GM12878 (cell line): ENCODE results near the gene PRKACG. TPM values are rescaled to one million over a fixed set of nuclear protein-coding genes. Genes with fewer than 3 reads are reported as not detected.

Experiments
- ATAC-seq: fragments of 200-7000 bp; cut with Tn5 transposase; 3 replicates; pipeline ENCODE4 v1.9.1; 2020; ENCODE audit warnings: mild to moderate bottlenecking, moderate library complexity
- BruUV-seq: library from RNA; stranded (reverse); fragments of 400-500 nt; replicated peaks from 2 replicates; lab custom pipeline; 2021; lab: Mats Ljungman, UMichigan
- CTCF ChIA-PET: fragments of 300-600 bp; sonication (Branson Sonifier 250); formaldehyde crosslinking; extraction: SDS; loops from one replicate; lab custom pipeline; 2021; ENCODE audit warnings: inconsistent platforms; lab: Yijun Ruan, JAX
- POLR2A ChIA-PET: fragments of 350-600 bp; formaldehyde crosslinking; extraction: SDS; loops from one replicate; lab custom pipeline; 2021; ENCODE audit warnings: inconsistent platforms; lab: Charles Lee
- RAD21 ChIA-PET: fragments of 300-600 bp; sonication (Branson Sonifier 250); formaldehyde crosslinking; loops from one replicate; lab custom pipeline; 2023; ENCODE audit warnings: antibody characterized with exemption; ENCODE audit not compliant: unreplicated experiment; lab: Charles Lee
- SMC1A ChIA-PET: fragments of 300-600 bp; sonication (Branson Sonifier 250); formaldehyde crosslinking; loops from one replicate; lab custom pipeline; 2023; ENCODE audit not compliant: unreplicated experiment, uncharacterized antibody; lab: Charles Lee
- DNase-seq: peaks from one replicate; pipeline ENCODE4 v3.0.0-alpha.2; 2011; ENCODE audit warnings: low read depth, low spot score
- FAIRE-seq: peaks from 3 replicates; lab custom pipeline; 2011; peaks lifted over from hg19 to GRCh38; lab: Jason Lieb, UNC
- H2AFZ ChIP-seq: 2 replicates; pipeline ENCODE4 v1.6.0; 2011; ENCODE audit warnings: low read depth, low read length, control low read depth; ENCODE audit not compliant: control insufficient read depth
- H3K27ac ChIP-seq: 2 replicates; pipeline ENCODE4 v1.5.1; 2011; ENCODE audit warnings: control low read depth; ENCODE audit not compliant: control insufficient read depth, insufficient read depth
- H3K27me3 ChIP-seq, 2 experiments: replicated peaks in 1 of 2; 2 replicates each; pipeline versions ENCODE4 v1.6.0 to v1.6.1; 2011; ENCODE audit warnings: low read length in 1 of 2; ENCODE audit not compliant: control insufficient read depth in 2 of 2, insufficient read depth in 2 of 2
- H3K36me3 ChIP-seq, 2 experiments: 2 replicates each; pipeline ENCODE4 v1.5.1; 2011; ENCODE audit warnings: low read length in 1 of 2; ENCODE audit not compliant: control insufficient read depth in 2 of 2, insufficient read depth in 2 of 2
- H3K4me1 ChIP-seq: 2 replicates; pipeline ENCODE4 v1.6.1; 2011; ENCODE audit warnings: mild to moderate bottlenecking, low read length, moderate library complexity, mixed read lengths; ENCODE audit not compliant: control insufficient read depth, insufficient read depth
- H3K4me2 ChIP-seq: 2 replicates; pipeline ENCODE4 v1.6.0; 2011; ENCODE audit warnings: control low read depth; ENCODE audit not compliant: control insufficient read depth, insufficient read depth
- H3K4me3 ChIP-seq: fragments of 200-600 bp; sonication (generic); 2 replicates; pipeline ENCODE4 v1.5.1; 2016
- H3K79me2 ChIP-seq: 2 replicates; pipeline ENCODE4 v1.6.0; 2011; ENCODE audit warnings: low read length; ENCODE audit not compliant: control insufficient read depth, insufficient read depth
- H3K9ac ChIP-seq: 2 replicates; pipeline ENCODE4 v1.8.0; 2011; ENCODE audit warnings: low read length, control low read depth, mixed read lengths; ENCODE audit not compliant: control insufficient read depth, insufficient read depth
- H3K9me3 ChIP-seq: replicated peaks from 3 replicates; pipeline ENCODE4 v1.5.1; 2011; ENCODE audit warnings: mild to moderate bottlenecking, low read length; ENCODE audit not compliant: control insufficient read depth, insufficient read depth
- H4K20me1 ChIP-seq: 2 replicates; pipeline ENCODE4 v1.6.0; 2011; ENCODE audit not compliant: control insufficient read depth, insufficient read depth
- ATF7 ChIP-seq: fragments of 450-650 bp; IDR thresholded peaks from 2 replicates; pipeline ENCODE4 v1.6.1; 2016; ENCODE audit warnings: low read depth, mild to moderate bottlenecking
- BCL11A ChIP-seq: IDR thresholded peaks from 2 replicates; pipeline ENCODE4 v1.6.1; 2011; ENCODE audit warnings: low read depth, low read length
- EP300 ChIP-seq, 2 experiments: fragments of 150-350 bp in 1 of 2; IDR thresholded peaks; 2 replicates each; pipeline ENCODE4 v1.6.1; 2011 to 2012; ENCODE audit warnings: low read depth in 2 of 2, low read length in 2 of 2, borderline replicate concordance in 1 of 2, improper control_type of control experiment in 1 of 2, inconsistent platforms in 1 of 2; ENCODE audit not compliant: control insufficient read depth in 1 of 2
- IRF4 ChIP-seq: IDR thresholded peaks from 2 replicates; pipeline ENCODE4 v1.6.1; 2011; ENCODE audit warnings: low read depth, low read length
- MAX ChIP-seq: IDR thresholded peaks from 2 replicates; pipeline ENCODE4 v1.6.1; 2012; ENCODE audit warnings: low read depth, low read length, improper control_type of control experiment
- MEF2A ChIP-seq: IDR thresholded peaks from 2 replicates; pipeline ENCODE4 v1.6.1; 2011; ENCODE audit warnings: low read depth, mild to moderate bottlenecking, low read length, moderate library complexity; ENCODE audit not compliant: insufficient read depth
- MTA2 ChIP-seq: fragments of 450-650 bp; IDR thresholded peaks from 2 replicates; pipeline ENCODE4 v1.6.1; 2016; ENCODE audit warnings: low read depth, mild to moderate bottlenecking, moderate library complexity
- MYB ChIP-seq: fragments of 150-350 bp; IDR thresholded peaks from 2 replicates; pipeline ENCODE4 v1.6.1; 2014; ENCODE audit warnings: mild to moderate bottlenecking, low read depth, low read length, borderline replicate concordance
- NBN ChIP-seq: fragments of 450-650 bp; IDR thresholded peaks from 2 replicates; pipeline ENCODE4 v1.6.1; 2016
- NFIC ChIP-seq: IDR thresholded peaks from 2 replicates; pipeline ENCODE4 v1.6.1; 2012; ENCODE audit warnings: low read depth, mild to moderate bottlenecking, inconsistent platforms, low read length, moderate library complexity
- NR2C1 ChIP-seq: fragments of 450-650 bp; IDR thresholded peaks from 2 replicates; pipeline ENCODE4 v1.6.1; 2017; ENCODE audit warnings: antibody characterized with exemption, mild to moderate bottlenecking, moderate library complexity
- NR2F1 ChIP-seq: fragments of 450-650 bp; conservative IDR thresholded peaks from 2 replicates; pipeline ENCODE4 v1.6.1; 2017; ENCODE audit warnings: mild to moderate bottlenecking
- PAX8 ChIP-seq: fragments of 450-650 bp; IDR thresholded peaks from 2 replicates; pipeline ENCODE4 v1.6.1; 2017; ENCODE audit warnings: mild to moderate bottlenecking, moderate library complexity
- PKNOX1 ChIP-seq: fragments of 450-650 bp; IDR thresholded peaks from 2 replicates; pipeline ENCODE4 v1.6.1; 2016; ENCODE audit warnings: mild to moderate bottlenecking
- POLR2AphosphoS2 ChIP-seq: IDR thresholded peaks from 2 replicates; pipeline ENCODE4 v1.6.1; 2011; ENCODE audit warnings: low read depth, mild to moderate bottlenecking, low read length, improper control_type of control experiment, moderate library complexity
- RAD51 ChIP-seq: fragments of 450-650 bp; IDR thresholded peaks from 2 replicates; pipeline ENCODE4 v1.6.1; 2016; ENCODE audit warnings: moderate library complexity, mild to moderate bottlenecking, inconsistent platforms
- SMAD1 ChIP-seq: fragments of 450-650 bp; IDR thresholded peaks from 2 replicates; pipeline ENCODE4 v1.6.1; 2018; ENCODE audit warnings: mild to moderate bottlenecking, low read depth; ENCODE audit not compliant: partially characterized antibody
- SRF ChIP-seq, 2 experiments: IDR thresholded peaks; 2 replicates each; pipeline ENCODE4 v1.6.1; 2011; ENCODE audit warnings: low read depth in 2 of 2, low read length in 2 of 2, mild to moderate bottlenecking in 1 of 2, moderate library complexity in 1 of 2
- TBL1XR1 ChIP-seq: IDR thresholded peaks from 2 replicates; pipeline ENCODE4 v1.6.1; 2012; ENCODE audit warnings: low read depth, low read length, improper control_type of control experiment
- ZNF217 ChIP-seq: fragments of 450-650 bp; IDR thresholded peaks from 2 replicates; pipeline ENCODE4 v1.6.1; 2017; ENCODE audit warnings: antibody characterized with exemption, mild to moderate bottlenecking
- in situ Hi-C: fragments of 300-500 bp; cut with MboI; formaldehyde crosslinking; loops from 9 replicates; pipeline ENCODE4 v1.14.3; 2018; ENCODE audit warnings: mixed read lengths
- intact Hi-C: fragments of 100-400 bp; cut with micrococcal nuclease; formaldehyde crosslinking; loops from one replicate; pipeline ENCODE4 v1.14.2; 2022; ENCODE audit not compliant: unreplicated experiment
- polyA plus RNA-seq, 11 experiments: library from polyadenylated mRNA; depleted of rRNA in 4 of 11; unstranded in 6 of 11; stranded (reverse) in 5 of 11; fragments of >200 nt; fragmentation: Nextera tagmentation in 4 of 11; fragmentation: Illumina TruSeq in 1 of 11; extraction: Ambion mirVana in 4 of 11; extraction: Trizol in 1 of 11; gene quantifications; 1 replicate in 1 of 11; 2 replicates in 10 of 11; pipeline versions ENCODE4 v1.2.1 to v1.2.3, GENCODE V29; 2011 to 2016; ENCODE audit warnings: inconsistent platforms in 2 of 11, missing spikeins in 2 of 11, low read depth in 1 of 11
- total RNA-seq, 4 experiments: library from RNA; depleted of rRNA in 3 of 4; stranded (reverse); fragments of >200 nt in 3 of 4; fragmentation: Illumina TruSeq in 1 of 4; extraction: Trizol in 1 of 4; gene quantifications; 2 replicates each; pipeline versions ENCODE4 v1.2.1 to v1.2.3, GENCODE V29; 2013 to 2021
- TF ChIP-seq, protein P1 (sequence below): fragments of 450-650 bp; IDR thresholded peaks from 2 replicates; pipeline ENCODE4 v1.6.1; 2017; ENCODE audit warnings: mild to moderate bottlenecking, moderate library complexity

The PRKACG gene
- total and polyA plus RNA-seq, 10 of the 15 experiments (the other 5 are each of a cell fraction or from before 2014, with no cell fraction given) = not detected

DNA sequence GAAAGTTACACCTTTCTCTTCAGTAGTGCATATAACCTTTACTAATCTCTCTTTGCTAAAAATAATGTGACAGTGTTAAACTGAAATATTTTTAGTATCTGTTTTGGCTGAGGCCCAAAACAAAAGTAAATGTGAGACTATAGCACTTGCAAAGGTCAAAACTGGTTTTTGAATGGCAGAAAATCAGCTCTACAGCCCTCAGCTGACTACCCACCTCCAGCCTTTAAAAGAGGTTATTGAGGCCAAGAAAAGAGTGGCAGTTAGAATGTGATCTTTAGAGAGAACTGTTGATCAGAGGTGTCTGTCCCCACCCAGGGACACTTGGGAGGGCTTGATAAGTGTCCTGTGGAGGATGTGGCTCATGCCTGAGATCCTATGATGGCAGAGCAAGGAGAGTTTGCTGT, 30.9 kb downstream of the PRKACG start:
- Histone ChIP-seq H3K36me3 (no peaks in the 10 kb centered on the region; a peak in 1 of 4 replicates), H3K27me3 (no peaks in the 10 kb centered on the region), H3K79me2 (no peaks in the 10 kb centered on the region), H3K9me3 (no peaks in the 10 kb centered on the region), H3K4me2 (peak overlapping the region; percentile 58), H3K27ac (peak overlapping the region; percentile 70), H2AFZ (peak overlapping the region; percentile 46), H3K9ac (peak overlapping the region; percentile 43), H4K20me1 (no peaks in the 10 kb centered on the region), H3K4me3 (no peak overlapping the region), H3K4me1 (peaks cover 60% of the 10 kb centered on the region)
- CTCF ChIA-PET = interaction anchor here (0.8 to 2.5 kb wide), 6 partner anchors 9 to 400 kb away, joined by 3 to 23 read pairs (median 6); no protein-coding TSS in a partner anchor
- in situ Hi-C loops (no loop called here), intact Hi-C loops (no loop called here)
- POLR2A ChIA-PET = interaction anchor here (1.0 to 1.5 kb wide), 2 partner anchors 10 to 19 kb away, joined by 3 to 4 read pairs; no protein-coding TSS in a partner anchor
- BruUV-seq = no TSS peak
- SMC1A ChIA-PET = interaction anchor here (1.0 to 12.2 kb wide), 11 partner anchors 9 to 297 kb away, joined by 3 to 160 read pairs (median 7); no protein-coding TSS in a partner anchor
- RAD21 ChIA-PET = interaction anchor here (0.8 to 3.6 kb wide), 9 partner anchors 9 to 405 kb away, joined by 3 to 25 read pairs (median 5); no protein-coding TSS in a partner anchor
- DNase-seq (peak; percentile 64), ATAC-seq (peak; percentile 57), FAIRE-seq (no peak)
- no peak for TF ChIP-seq NBN
- TF ChIP-seq NR2F1 = peak; percentile 88
- TF ChIP-seq ATF7 = peak; percentile 59
- TF ChIP-seq BCL11A = no peak
- peak; percentile 46; the same call in 1 of the 2 replicates for TF ChIP-seq ZNF217
- TF ChIP-seq RAD51 = peak; percentile 41
- no peak for TF ChIP-seq IRF4
- TF ChIP-seq MTA2 = peak; percentile 74
- peak; percentile 84 for TF ChIP-seq MEF2A
- peak; percentile 46 for TF ChIP-seq NFIC
- TF ChIP-seq SRF (IDR thresholded peaks at IDR 0.05; ENCODE audit: low read depth in 2 of 2, low read length in 2 of 2) = no peak
- TF ChIP-seq PAX8 = no peak
- no peak for TF ChIP-seq MAX
- peak in 1 of 2 experiments; percentile 65; a peak in 1 of 4 replicates for TF ChIP-seq EP300 (IDR thresholded peaks at IDR 0.05; ENCODE audit: borderline replicate concordance in 1 of 2, control insufficient read depth in 1 of 2, low read depth in 2 of 2, low read length in 2 of 2)
- TF ChIP-seq SMAD1 = peak; percentile 81
- peak; percentile 17; the same call in 1 of the 2 replicates for TF ChIP-seq MYB
- TF ChIP-seq, protein P1, sequence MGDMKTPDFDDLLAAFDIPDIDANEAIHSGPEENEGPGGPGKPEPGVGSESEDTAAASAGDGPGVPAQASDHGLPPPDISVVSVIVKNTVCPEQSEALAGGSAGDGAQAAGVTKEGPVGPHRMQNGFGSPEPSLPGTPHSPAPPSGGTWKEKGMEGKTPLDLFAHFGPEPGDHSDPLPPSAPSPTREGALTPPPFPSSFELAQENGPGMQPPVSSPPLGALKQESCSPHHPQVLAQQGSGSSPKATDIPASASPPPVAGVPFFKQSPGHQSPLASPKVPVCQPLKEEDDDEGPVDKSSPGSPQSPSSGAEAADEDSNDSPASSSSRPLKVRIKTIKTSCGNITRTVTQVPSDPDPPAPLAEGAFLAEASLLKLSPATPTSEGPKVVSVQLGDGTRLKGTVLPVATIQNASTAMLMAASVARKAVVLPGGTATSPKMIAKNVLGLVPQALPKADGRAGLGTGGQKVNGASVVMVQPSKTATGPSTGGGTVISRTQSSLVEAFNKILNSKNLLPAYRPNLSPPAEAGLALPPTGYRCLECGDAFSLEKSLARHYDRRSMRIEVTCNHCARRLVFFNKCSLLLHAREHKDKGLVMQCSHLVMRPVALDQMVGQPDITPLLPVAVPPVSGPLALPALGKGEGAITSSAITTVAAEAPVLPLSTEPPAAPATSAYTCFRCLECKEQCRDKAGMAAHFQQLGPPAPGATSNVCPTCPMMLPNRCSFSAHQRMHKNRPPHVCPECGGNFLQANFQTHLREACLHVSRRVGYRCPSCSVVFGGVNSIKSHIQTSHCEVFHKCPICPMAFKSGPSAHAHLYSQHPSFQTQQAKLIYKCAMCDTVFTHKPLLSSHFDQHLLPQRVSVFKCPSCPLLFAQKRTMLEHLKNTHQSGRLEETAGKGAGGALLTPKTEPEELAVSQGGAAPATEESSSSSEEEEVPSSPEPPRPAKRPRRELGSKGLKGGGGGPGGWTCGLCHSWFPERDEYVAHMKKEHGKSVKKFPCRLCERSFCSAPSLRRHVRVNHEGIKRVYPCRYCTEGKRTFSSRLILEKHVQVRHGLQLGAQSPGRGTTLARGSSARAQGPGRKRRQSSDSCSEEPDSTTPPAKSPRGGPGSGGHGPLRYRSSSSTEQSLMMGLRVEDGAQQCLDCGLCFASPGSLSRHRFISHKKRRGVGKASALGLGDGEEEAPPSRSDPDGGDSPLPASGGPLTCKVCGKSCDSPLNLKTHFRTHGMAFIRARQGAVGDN = 0 out of 2 replicates have a peak, but pooled peaks have one; percentile 22
- TF ChIP-seq NR2C1 = no peak
- TF ChIP-seq TBL1XR1 = no peak; the same call in 1 of the 2 replicates
- peak; percentile 67; the same call in 1 of the 2 replicates for TF ChIP-seq PKNOX1
- no peak for TF ChIP-seq POLR2AphosphoS2
